ENCODE measurements around the gene KIF13A. TPM values are rescaled to one million over a fixed set of nuclear protein-coding genes. Genes with fewer than 3 reads are reported as not detected.

Gene KIF13A
- polyA plus RNA-seq, 1 experiment, result 57.7 TPM

DNA sequence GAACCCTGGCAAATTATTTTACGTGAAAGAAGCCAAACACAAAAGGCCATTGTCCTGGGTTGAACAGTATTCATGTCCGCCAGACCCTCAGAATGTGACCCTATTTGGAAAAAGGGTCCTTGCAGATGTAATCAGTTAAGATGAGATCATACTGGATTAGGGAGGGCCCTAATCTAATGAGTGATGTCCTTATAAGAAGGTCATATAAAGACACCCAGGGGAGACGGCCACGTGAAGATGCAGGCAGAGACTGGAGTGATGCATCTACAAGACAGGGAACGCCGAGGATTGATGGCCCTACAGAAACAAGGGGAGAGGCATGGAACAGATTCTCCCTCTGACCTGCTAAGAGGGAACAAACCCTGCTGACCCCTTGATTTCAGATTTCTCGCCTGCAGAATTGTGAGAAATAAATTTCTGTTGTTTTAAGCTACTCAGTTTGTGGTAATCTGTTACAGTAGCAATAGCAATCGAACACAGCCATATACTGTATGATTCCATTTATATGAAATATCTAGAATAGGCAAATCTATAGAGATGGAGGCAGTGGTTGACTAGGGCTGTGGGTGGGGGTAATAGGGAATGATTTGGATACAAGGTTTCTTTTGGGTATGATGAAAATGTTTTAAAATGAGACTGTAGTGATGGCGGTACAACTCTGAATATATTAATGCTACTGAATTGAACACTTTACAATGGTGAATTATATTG lies 147.8 kb downstream of the KIF13A start:
- TF ChIP-seq, protein P1, sequence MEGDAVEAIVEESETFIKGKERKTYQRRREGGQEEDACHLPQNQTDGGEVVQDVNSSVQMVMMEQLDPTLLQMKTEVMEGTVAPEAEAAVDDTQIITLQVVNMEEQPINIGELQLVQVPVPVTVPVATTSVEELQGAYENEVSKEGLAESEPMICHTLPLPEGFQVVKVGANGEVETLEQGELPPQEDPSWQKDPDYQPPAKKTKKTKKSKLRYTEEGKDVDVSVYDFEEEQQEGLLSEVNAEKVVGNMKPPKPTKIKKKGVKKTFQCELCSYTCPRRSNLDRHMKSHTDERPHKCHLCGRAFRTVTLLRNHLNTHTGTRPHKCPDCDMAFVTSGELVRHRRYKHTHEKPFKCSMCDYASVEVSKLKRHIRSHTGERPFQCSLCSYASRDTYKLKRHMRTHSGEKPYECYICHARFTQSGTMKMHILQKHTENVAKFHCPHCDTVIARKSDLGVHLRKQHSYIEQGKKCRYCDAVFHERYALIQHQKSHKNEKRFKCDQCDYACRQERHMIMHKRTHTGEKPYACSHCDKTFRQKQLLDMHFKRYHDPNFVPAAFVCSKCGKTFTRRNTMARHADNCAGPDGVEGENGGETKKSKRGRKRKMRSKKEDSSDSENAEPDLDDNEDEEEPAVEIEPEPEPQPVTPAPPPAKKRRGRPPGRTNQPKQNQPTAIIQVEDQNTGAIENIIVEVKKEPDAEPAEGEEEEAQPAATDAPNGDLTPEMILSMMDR (IDR thresholded peaks at IDR 0.05; ENCODE audit: low read depth, low read length), result no peak
- Histone ChIP-seq H3K9me3 (ENCODE audit: control insufficient read depth, insufficient read depth, low read length) (no peaks in the 10 kb centered on the region), H3K27ac (ENCODE audit: low read depth, low read length) (no peak overlapping the region), H3K4me3 (ENCODE audit: low read depth, low read length) (no peak overlapping the region), H3K27me3 (ENCODE audit: control insufficient read depth, insufficient read depth, low read length) (no peaks in the 10 kb centered on the region)
- POLR2A ChIA-PET, result no interaction called here
- CTCF ChIA-PET, result interaction anchor here (1.5 to 4.2 kb wide), 2 partner anchors 12 to 35 kb away, joined by 5 to 15 read pairs; no protein-coding TSS in a partner anchor
- DNase-seq (ENCODE audit: low read depth, low spot score), result no peak

DNA sequence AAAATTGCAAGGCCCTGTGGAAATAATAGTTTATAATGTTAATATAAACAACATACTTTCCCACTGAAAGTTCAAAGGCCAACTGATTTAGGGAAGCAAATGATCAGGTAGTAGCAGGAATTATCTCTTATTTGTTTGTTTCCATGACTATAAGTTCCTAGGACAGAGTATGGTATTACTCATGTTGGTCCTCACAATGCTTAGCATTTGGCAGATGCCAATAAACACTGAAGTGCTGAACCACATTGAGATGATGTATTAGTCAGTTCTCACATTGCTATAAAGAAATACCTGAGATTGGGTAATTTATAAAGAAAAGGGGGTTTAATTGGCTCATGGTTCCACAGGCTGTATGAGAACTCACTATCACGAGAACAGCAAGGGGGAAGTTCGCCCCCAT lies 151.1 kb downstream of the KIF13A start:
- ChIA-PET POLR2A (no interaction called here), CTCF (no interaction called here)
- no peaks in the 10 kb centered on the region for H3K27me3 ChIP-seq (ENCODE audit: control insufficient read depth, insufficient read depth, low read length)
- TF ChIP-seq, protein P1 (IDR thresholded peaks at IDR 0.05; ENCODE audit: low read depth, low read length), result no peak
- no peak overlapping the region for H3K4me3 ChIP-seq (ENCODE audit: low read depth, low read length)
- no peak overlapping the region for H3K27ac ChIP-seq (ENCODE audit: low read depth, low read length)
- no peaks in the 10 kb centered on the region for H3K9me3 ChIP-seq (ENCODE audit: control insufficient read depth, insufficient read depth, low read length)
- no peak for DNase-seq (ENCODE audit: low read depth, low spot score)

DNA sequence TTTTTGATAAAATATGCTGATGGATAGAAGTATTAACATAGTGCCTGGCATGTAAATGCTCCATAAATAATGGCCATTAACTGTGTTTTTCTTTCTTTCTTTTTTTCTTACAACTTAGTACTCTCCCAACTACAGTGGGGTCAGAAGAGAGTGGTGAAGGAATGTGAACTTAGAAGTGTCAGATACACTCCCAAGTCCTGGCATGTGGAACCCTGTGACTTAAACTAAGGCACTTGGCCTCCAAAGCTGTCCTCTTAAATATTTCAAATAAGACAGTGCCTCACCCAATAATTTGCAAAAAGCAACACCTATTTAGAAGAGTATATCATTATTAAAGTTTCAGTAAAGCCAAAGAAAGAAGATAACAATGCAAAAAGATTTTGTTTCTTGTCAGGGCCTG lies 151.7 kb downstream of the KIF13A start:
- CTCF ChIA-PET, result no interaction called here
- Histone ChIP-seq H3K9me3 (ENCODE audit: control insufficient read depth, insufficient read depth, low read length) (no peaks in the 10 kb centered on the region), H3K27ac (ENCODE audit: low read depth, low read length) (no peak overlapping the region), H3K4me3 (ENCODE audit: low read depth, low read length) (no peak overlapping the region), H3K27me3 (ENCODE audit: control insufficient read depth, insufficient read depth, low read length) (no peaks in the 10 kb centered on the region)
- TF ChIP-seq, protein P1 (IDR thresholded peaks at IDR 0.05; ENCODE audit: low read depth, low read length), result no peak
- POLR2A ChIA-PET, result no interaction called here
- DNase-seq (ENCODE audit: low read depth, low spot score), result no peak

DNA sequence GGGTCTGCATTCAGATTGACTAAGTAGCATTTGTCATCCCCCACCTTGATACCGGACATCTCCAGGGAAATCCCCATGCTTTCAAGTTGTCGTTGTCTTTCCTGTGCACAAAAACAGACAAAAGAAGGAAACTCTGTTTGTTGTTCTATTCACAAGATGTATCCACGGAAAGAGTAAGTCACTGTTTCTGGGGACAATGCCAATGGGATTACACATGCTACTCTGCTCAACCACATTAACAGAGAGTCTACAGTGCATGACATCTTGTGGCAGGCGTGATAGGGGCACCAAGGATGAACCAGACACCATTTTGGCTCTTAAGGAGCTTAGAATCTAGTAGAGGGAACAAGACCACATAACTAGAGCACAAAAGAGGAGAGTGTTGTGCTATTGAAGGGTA lies 156.3 kb downstream of the KIF13A start:
- H3K27ac ChIP-seq (ENCODE audit: low read depth, low read length), result no peak overlapping the region
- CTCF ChIA-PET, result no interaction called here

DNA sequence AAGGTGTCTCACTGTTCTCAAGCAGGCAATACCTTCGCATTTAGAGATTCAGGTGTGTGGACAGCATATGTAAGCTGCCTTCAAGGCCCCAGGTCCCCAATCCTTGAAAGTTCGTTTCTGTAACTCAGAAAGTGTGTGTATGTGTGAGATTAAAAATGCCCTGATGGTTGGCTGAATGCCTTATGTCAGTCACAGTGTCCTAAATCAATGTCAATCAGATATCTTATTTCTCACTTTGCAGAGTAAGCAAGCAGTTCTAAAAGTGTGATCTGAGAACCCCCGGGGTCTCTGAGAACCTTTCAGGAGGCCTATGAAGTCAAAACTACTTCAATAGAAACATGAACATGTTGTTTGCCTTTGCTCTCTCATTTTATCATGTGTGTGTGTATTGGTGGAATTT lies 157.5 kb downstream of the KIF13A start:
- no peak overlapping the region for H3K27ac ChIP-seq (ENCODE audit: low read depth, low read length)

More for the DNA sequence above, 156.3 kb downstream of the KIF13A start:
- Histone ChIP-seq H3K4me3 (ENCODE audit: low read depth, low read length) (no peak overlapping the region), H3K9me3 (ENCODE audit: control insufficient read depth, insufficient read depth, low read length) (no peaks in the 10 kb centered on the region), H3K27me3 (ENCODE audit: control insufficient read depth, insufficient read depth, low read length) (no peaks in the 10 kb centered on the region)
- TF ChIP-seq, protein P1 (IDR thresholded peaks at IDR 0.05; ENCODE audit: low read depth, low read length), result no peak
- POLR2A ChIA-PET, result no interaction called here
- DNase-seq (ENCODE audit: low read depth, low spot score), result no peak

More for the DNA sequence above, 157.5 kb downstream of the KIF13A start:
- Histone ChIP-seq H3K27me3 (ENCODE audit: control insufficient read depth, insufficient read depth, low read length) (no peaks in the 10 kb centered on the region), H3K9me3 (ENCODE audit: control insufficient read depth, insufficient read depth, low read length) (no peaks in the 10 kb centered on the region), H3K4me3 (ENCODE audit: low read depth, low read length) (no peak overlapping the region)
- no peak for DNase-seq (ENCODE audit: low read depth, low spot score)
- ChIA-PET CTCF (no interaction called here), POLR2A (no interaction called here)
- TF ChIP-seq, protein P1 (IDR thresholded peaks at IDR 0.05; ENCODE audit: low read depth, low read length), result no peak
